GM12891 (cell line): ENCODE results near the gene PRPSAP1.

Source experiments
- PAX5 ChIP-seq: IDR thresholded peaks from 2 replicates; pipeline ENCODE4 v1.6.1; 2011; ENCODE audit warnings: low read length, moderate library complexity, mild to moderate bottlenecking; ENCODE audit not compliant: insufficient read depth, severe bottlenecking
- POLR2A ChIP-seq: IDR thresholded peaks from 2 replicates; pipeline ENCODE4 v1.6.1; 2011; ENCODE audit warnings: low read depth, low read length, control low read depth
- POLR2AphosphoS5 ChIP-seq: IDR thresholded peaks from 2 replicates; pipeline ENCODE4 v1.6.1; 2011; ENCODE audit warnings: low read depth, low read length, control low read depth
- TAF1 ChIP-seq: IDR thresholded peaks from 2 replicates; pipeline ENCODE4 v1.6.1; 2011; ENCODE audit warnings: low read depth, low read length, control low read depth

- TF ChIP-seq POLR2A (no peak; the same call in 1 of the 2 replicates), TAF1 (no peak), POLR2AphosphoS5 (no peak), PAX5 (no peak)
Observed at GRCh38 chr17:76267051-76267576, 86.6 kb downstream of the PRPSAP1 start.
